CD4-positive, alpha-beta T cell treated with Interleukin-10 for 1 hour (primary cell): ENCODE data around the gene FAM184B.
"Not testable (repeated sequence)": the region's sequence is repeated elsewhere in the genome, so short reads cannot be mapped to it uniquely, and the experiment has no call there.

Source experiments
- DNase-seq: peaks from one replicate; pipeline ENCODE4 v3.0.0-alpha.2; 2020

Gene FAM184B

GRCh38 chr4:17713779-17714178 is 67.6 kb downstream of the FAM184B start:
- no peak for DNase-seq

GRCh38 chr4:17712166-17712565 is 69.3 kb downstream of the FAM184B start:
- DNase-seq, result no peak

GRCh38 chr4:17711206-17711605 is 70.2 kb downstream of the FAM184B start:
- DNase-seq, result not testable (repeated sequence)

GRCh38 chr4:17709763-17710068 is 71.7 kb downstream of the FAM184B start:
- no peak for DNase-seq

- no peak for DNase-seq
These were observed 72.2 kb downstream of the FAM184B start for GRCh38 chr4:17708992-17709762.

GRCh38 chr4:17707671-17708070 is 73.8 kb downstream of the FAM184B start:
- DNase-seq, result no peak

GRCh38 chr4:17705107-17705506 is 76.3 kb downstream of the FAM184B start:
- DNase-seq, result no peak

GRCh38 chr4:17704020-17704650 is 77.3 kb downstream of the FAM184B start:
- no peak for DNase-seq

GRCh38 chr4:17702641-17703040 is 78.8 kb downstream of the FAM184B start:
- no peak for DNase-seq

- no peak for DNase-seq
These were observed 79.5 kb downstream of the FAM184B start for GRCh38 chr4:17701882-17702281.

GRCh38 chr4:17701138-17701839 is 80.1 kb downstream of the FAM184B start:
- no peak for DNase-seq

GRCh38 chr4:17699380-17699779 is 82.0 kb downstream of the FAM184B start:
- no peak for DNase-seq

GRCh38 chr4:17698116-17698515 is 83.3 kb downstream of the FAM184B start:
- DNase-seq, result no peak

- DNase-seq, result no peak
These were observed 86.1 kb downstream of the FAM184B start for GRCh38 chr4:17695341-17695740.

GRCh38 chr4:17694552-17694951 is 86.9 kb downstream of the FAM184B start:
- no peak for DNase-seq

GRCh38 chr4:17690898-17691297 is 90.5 kb downstream of the FAM184B start:
- DNase-seq, result no peak

GRCh38 chr4:17690135-17690534 is 91.3 kb downstream of the FAM184B start:
- DNase-seq, result no peak

- DNase-seq, result no peak
These were observed 93.4 kb downstream of the FAM184B start for GRCh38 chr4:17688011-17688441.

GRCh38 chr4:17687237-17687857 is 94.1 kb downstream of the FAM184B start:
- no peak for DNase-seq

- DNase-seq, result not testable (repeated sequence)
These were observed 96.8 kb downstream of the FAM184B start for GRCh38 chr4:17684648-17685047.

- no peak for DNase-seq
These were observed 99.2 kb downstream of the FAM184B start for GRCh38 chr4:17682222-17682566.

GRCh38 chr4:17681281-17682221 is 99.9 kb downstream of the FAM184B start:
- no peak for DNase-seq
